Activated naive CD4-positive, alpha-beta T cell treated with anti-CD3 and anti-CD28 coated beads, Interleukin-2, amount 50 U/mL, for 16 hours (primary cell): ENCODE data around the gene NUBPL.

Experiments
- DNase-seq: peaks from one replicate; pipeline ENCODE4 v3.0.0-alpha.2; 2020

The NUBPL gene, protein sequence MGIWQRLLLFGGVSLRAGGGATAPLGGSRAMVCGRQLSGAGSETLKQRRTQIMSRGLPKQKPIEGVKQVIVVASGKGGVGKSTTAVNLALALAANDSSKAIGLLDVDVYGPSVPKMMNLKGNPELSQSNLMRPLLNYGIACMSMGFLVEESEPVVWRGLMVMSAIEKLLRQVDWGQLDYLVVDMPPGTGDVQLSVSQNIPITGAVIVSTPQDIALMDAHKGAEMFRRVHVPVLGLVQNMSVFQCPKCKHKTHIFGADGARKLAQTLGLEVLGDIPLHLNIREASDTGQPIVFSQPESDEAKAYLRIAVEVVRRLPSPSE

DNA sequence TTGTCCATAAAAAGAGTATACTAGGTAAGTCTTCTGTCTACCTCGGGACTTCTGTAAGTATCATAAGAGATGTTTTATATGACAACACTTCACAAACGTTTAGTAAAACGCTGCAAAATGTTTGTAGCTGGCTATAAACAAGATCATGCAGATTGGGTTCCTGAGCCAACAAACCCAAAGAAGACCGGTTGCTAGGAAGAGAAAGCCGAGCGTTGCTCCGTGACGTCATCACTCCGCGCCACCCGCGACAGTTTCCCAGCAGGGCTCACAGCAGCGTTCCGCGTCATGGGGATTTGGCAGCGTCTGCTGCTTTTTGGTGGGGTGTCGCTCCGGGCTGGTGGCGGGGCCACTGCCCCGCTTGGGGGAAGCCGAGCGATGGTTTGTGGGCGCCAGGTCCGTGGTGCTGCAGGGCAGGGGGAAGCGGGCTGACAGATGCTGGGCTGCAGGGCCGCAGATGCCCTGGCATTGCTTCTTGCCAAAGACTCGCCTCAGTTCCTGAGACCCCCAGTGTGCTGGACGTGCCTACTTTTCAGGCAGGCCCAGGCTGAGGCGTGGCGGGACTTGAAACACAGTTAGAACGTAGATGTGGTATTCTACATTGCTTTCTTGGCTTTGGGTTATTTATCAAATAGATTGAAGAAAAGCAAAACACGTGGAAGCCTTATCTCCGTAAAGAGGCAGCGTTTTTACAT, at the start of gene NUBPL:
Gene NUBPL (plus strand): TSS at position 250 of the 692 bp plus-strand sequence. CDS start 36 bp downstream, at position 286.
- peak; percentile 95 for DNase-seq

DNA sequence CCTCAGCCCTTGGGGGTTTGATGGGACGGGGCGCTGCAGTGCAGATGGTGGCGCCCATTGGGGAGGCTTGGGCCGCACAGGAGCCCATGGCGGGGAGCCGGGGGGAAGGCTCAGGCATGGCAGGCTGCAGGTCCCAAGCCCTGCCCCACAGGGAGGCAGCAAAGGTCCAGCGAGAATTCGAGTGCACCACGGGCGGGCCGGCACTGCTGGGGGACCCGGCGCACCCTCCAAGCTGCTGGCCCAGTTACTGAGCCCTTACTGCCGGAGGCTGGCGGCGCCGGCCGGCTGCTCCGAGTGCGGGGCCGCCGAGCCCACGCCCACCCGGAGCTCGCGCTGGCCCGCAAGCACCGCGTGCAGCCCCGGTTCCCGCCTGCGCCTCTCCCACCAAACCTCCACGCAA, 34.1 kb upstream of the NUBPL start:
- DNase-seq = no peak

DNA sequence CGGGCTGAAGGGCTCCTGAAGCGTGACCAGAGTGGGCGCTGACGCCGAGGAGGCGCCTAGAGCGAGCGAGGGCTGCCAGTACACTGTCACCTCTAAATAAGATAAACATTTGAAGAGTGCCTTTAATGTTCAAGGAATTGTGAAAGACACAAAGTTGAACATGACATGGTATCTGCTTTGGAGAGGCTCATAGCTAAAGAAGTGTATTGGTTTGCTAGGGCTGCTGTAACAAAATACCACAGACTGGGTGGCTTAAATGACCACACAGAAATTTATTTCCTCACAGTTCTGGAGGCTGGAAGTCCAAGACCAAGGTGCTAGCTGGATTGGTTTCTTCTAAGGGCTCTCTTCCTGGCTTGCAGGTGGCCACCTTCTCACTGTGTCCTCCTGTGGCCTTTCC, 33.7 kb upstream of the NUBPL start:
- no peak for DNase-seq

DNA sequence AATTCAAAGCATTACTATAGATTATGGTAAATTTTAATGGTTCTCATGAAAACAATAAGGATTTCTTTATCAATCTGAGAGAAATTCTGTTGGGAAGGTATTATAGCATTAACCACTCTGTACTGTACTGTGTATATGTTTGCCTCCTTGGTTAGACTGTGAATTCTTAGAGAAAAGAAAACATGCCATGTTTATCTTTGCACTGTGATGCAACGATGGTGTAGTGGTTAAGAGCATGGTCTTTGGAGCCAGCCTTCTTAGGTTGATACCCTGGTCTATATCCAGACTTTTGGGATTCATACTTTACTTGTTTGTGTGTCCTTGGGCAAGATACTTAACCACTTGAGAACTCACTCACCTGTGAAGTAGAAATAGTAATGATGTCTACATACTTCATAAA, 32.2 kb upstream of the NUBPL start:
- DNase-seq = no peak

DNA sequence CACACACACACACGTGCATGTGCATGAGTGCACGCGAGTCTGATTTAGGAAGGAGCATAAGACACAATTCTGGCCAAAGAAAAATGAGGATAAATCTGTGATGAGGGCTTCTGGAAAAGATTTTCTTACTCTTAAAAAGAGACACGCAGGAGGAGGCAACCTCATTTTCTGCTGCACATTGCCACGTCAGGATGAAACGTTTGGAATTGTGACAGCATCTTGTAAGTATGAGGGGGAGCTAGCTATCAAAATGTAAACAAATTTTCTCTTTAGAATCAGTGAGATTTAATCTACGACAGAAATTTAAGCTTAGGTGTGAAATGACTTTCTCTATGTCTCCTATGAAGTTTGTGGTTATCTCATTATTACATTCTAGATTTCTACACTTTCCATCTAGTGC, 31.1 kb upstream of the NUBPL start:
- DNase-seq = no peak

DNA sequence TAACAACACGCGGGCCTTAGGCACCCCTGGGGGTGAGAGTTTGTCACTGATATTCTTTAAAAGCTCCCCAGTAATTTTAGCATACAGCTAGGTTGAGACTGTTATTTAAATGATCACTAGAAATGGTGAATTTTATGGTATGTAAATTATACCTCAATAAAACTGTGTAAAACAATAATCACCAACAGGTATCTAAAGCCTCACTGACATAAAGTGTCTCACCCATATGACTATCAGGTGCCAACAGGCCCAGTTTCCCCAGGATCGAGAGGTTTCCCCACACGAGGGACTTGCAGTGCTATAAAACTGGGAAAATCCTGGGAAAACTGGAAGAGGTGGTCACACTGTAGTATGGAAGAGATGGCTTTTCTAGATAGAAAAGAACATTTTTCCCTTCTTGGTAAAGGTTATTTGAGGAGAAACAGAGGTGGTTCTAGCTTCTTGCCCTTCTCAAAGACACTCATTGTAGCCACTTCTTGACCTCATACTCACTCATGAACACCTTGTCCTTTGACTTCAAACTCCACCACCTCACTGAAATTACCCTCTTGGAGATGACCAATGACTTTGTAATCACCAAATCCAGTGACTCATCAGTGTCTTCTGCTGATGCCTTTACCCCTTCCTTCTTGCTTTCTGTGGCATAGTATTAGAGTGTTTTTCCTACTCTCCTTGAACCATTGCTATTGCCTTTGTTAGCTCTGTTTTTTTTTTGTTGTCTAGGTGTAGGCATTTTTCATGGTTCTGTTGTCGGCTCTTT, 24.8 kb upstream of the NUBPL start:
- DNase-seq = no peak

DNA sequence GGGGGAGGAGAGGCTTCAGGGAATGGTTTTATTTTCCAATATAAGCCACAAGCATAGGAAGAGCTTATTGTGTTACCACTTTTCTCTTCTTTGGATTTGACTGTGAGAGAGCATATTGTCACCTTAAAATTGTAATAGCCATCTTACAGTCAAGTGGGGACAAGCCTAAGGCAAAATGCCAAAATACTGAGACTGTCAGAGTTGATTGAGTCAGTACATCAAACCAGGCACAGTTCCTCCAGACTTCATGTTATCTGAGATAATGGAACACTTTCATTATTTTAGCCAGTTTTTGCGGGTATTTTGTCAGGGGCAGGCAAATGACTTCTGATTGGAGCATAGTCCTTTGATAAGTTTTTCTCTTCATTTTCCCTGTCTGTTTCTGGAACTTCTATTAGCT, 19.5 kb upstream of the NUBPL start:
- DNase-seq = no peak

DNA sequence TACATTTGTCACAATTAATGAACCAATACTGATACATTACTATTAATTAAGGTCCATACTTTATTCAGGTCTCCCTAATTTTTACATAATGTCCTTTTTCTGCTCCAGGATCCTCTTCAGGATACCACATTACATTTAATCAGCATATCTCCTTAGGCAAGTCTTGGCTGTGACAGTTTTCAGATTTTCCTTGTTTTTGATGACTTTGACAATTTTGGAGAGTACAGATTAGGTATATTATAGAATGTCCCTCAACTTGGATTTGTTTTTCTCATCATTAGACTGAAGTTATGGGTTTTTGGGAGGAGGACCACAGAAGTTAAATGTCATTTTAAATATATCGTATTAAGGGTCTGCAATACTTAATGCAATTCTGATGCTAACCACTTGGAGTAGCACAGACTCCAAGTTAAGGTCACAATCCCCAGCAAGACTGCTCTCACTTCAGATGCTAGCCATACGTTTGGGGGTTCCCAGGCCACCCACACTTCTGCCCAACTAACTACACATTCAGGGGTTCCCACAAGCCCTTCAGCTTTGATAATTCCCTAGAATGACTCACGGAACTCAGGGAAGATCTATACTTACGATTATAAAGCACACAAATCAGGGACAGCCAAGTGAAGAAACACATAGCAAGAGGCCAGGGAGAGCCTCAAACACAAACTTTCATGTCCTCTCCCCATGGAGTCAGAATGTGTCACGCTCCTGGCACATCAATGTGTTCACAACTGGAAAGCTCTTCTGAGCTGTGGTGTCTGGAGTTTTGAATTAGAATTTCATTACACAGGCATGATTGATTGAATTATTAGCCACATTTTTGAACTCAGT, 17.0 kb upstream of the NUBPL start:
- DNase-seq = no peak

DNA sequence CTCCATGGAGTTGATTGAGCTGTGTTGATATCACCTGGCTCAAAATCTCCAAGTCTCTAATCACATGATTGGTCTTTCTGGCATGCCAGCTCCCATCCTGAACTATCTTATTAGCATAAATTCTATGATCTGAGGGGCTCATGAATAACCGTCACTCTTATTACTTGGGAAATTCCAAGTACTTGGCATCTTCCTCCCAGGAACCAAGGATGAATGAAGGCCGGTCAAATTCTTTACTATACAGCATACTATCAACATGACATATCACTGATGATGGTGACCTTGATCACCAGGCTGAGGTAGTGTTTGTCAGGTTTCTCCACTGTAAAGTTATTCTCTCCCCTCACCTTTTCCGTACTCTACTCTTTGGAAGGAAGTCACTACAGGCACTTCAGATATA, 16.4 kb upstream of the NUBPL start:
- DNase-seq = no peak

DNA sequence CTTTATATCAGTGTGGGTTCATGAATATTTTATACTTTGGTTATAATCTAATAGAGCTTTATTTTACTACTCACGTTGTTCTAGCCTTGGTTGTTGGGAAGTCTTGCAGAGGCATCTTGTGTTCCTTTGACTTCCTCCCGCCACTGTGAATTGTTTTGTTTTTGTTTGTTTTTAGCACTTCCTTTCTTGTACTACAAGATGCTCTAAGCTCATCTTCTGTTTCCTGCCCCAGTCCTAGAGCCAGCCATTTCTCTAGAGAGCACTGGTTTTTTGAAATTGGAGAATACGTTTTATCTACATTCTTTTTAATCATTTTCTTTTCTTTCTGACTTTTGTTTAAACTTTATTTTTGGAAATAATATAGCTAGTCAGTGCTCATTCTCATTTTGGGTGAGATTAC, 15.9 kb upstream of the NUBPL start:
- DNase-seq = no peak

DNA sequence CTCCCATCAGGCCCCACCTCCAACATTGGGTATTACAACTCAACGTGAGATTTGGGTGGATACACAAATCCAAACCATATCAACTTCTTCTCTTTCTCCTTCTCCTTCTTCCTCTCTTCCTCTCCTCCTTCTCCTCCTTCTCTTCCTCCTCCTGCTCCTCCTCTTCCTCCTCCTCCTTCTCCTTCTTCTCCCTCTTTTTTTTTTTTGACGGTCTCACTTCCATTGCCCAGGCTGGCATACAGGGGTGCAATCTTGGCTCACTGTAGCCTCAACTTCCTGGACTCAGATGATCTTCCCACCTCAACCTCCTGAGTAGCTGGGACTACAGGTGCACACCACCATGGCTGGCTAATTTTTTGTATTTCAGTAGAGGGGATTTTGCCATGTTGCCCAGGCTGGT, 11.4 kb upstream of the NUBPL start:
- no peak for DNase-seq

DNA sequence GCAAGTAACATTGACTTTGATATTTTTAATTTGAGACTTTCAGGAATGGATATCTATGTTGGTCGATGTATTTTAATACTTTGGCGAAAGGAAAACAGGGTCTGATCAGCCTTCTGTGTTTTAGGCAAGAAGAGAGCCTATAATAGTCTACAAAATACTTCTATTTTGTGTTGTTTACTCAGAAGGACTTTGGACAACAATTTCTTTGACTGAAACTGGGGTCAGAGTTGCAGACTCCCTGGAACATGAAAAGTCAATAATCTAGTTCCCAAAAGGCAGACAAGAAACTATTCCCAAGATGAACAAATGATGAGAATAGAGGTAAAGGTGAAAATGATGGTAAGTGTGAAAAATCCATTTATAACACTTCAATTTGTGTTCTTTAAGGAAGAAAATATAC, 10.6 kb upstream of the NUBPL start:
- no peak for DNase-seq

DNA sequence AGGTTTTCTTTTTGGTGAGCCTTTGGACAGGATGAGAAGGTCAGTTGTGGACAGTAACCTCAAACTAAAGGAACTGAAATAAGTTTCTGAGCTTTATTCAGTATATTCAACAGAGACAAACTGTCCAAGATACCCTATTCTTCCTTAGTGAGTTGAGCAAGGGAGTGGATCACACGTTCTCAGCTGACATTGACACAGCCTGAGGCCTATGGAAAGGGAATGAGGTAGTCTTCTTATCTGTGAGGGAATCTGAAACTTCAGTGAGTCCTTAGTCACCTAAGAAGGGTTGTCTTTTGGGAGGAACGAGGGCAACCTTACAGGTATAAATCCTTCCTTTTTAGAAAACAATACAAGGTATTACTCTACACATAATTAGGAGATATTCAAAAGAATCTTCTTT, 5.0 kb upstream of the NUBPL start:
- no peak for DNase-seq

DNA sequence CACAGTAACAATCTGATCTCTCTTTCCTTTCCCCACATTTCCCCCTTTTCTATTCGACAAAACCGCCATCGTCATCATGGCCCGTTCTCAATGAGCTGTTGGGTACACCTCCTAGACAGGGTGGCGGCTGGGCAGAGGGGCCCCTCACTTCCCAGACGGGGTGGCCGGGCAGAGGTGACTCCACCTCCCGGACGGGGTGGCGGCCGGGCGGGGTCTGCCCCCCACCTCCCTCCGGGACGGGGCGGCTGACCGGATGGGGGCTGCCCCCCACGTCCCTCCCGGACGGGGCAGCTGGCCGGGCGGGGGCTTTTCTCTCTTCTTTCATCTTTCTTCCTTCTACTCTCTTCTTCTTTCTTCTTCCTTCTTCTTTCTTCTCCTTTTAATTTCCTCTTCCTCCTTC, 1.3 kb upstream of the NUBPL start:
- DNase-seq = no peak

DNA sequence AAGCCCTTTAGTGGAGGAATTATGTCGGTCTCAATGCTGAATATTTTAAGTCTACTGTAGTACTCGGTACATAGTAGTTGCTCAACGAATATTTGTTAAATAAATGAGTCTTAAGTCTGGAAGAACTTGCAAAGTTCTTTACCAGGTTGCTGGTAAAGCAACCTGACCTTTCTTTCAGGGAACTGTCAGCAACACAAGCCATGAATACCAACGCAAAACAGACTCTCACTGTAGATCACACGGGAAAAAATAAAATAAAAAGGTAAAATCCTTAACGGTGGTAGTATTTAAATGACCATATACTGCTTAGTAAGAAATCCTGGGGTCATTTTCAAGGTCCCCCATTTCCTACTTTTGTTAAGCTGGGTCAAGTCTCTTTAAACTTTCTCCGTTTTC, 447 bp upstream of the NUBPL start:
- no peak for DNase-seq

DNA sequence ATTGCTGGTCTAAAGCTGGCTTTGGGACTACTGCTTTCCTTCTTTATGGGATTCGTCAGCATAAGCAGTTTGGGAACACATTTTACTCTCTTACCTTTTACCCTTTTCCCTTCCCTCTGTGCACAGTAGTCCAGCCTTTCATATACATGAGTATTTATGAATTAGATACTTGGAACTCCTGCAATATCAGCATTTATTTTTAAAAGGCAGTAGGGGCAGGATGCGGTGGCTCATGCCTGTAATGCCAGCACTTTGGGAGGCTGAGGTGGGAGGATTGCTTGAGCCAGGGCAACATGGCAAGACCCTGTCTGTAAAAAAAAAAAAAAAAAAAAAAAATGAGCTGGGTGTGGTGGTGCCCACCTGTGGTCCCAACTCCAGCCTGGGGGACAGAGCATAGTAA, 3.0 kb downstream of the NUBPL start:
- no peak for DNase-seq

DNA sequence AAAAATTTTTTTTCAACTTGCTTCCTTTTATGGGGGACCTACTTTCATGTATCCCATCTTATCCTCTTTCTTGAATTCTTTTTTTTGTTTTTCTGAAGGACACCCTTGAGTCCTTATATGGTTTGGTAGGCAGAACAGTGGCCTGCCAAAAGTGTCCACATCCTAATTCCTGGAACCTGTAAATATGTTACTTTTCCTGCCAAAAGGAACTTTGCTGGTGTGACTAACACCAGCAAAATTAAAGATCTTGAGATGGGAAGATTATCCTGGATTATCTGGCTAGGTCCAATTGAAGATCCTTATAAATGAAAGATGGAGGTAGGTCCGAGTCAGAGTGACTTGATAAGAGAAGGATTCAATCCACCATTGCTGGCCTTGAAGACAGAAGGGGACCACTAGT, 5.3 kb downstream of the NUBPL start:
- DNase-seq = no peak

DNA sequence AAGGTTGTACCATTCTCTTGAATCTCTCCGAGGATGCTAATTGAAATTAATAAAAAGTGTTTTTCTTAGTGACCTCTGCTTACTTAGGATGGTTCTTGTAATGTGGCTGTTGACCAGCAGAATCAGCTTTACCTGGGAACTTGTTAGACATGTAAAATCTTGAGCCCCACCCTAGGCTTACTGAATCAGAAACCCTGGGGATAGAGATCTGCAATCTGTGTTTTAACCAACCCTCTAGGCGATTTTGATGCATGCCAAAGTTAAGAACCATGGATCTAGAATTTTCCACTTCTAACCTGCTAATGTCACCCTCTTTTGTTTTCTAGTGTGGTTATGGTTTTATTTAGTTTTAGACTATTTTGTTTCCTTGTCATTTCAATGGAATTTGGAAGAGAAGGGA, 6.5 kb downstream of the NUBPL start:
- DNase-seq = no peak

DNA sequence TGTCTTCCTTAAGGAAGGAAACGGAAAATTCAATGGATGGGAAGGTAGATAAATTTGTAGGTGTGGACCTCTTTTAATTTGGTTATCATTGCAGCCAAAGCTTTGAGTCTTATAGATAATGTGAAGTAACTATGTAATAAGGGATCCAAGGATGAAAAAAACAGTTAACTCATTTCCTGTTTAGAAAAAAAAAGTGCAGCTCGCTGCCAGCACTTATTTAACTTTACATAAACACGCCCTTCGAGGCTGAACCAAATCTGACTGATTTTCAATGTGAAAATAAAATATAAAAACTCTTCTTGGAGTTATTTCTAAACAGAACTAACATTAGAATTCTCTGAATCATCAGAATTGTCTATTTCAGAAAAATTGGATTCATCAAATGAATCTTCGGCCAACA, 7.0 kb downstream of the NUBPL start:
- no peak for DNase-seq

DNA sequence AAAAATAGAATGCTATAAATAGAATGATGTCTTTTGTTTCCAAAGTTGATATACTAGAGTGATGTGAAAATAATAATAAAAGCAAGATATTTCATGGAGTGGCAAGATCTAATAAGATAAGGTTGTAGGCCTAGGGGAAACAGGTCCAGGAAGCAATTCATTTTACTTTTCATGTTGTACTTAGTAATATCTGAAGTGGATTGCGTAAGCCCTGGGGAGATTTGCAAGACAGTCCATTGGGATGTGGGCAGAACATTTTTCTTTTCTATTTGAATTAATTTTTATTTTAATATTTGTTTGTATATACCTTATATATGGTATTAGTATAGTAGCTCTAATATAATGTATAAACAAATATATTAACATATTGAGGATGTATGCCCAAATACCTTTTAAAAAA, 7.5 kb downstream of the NUBPL start:
- DNase-seq = no peak

DNA sequence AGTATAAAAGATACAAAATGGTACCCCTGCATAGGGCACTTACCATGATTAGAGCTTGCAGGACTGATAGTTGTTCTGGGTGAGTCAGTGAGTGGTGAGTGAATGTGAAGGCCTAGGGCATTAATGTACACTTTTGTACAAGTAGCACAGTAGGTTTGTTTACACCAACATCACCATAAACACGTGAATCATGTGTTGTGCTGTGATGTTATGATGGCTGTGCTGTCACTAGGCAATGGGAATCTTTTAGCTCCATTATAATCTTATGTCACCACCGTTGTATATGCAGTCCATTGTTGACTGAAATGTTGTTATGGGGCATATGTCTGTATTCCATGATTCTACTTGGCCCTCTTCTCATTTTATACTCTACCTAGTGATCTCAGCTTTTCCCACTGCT, 11.8 kb downstream of the NUBPL start:
- no peak for DNase-seq

DNA sequence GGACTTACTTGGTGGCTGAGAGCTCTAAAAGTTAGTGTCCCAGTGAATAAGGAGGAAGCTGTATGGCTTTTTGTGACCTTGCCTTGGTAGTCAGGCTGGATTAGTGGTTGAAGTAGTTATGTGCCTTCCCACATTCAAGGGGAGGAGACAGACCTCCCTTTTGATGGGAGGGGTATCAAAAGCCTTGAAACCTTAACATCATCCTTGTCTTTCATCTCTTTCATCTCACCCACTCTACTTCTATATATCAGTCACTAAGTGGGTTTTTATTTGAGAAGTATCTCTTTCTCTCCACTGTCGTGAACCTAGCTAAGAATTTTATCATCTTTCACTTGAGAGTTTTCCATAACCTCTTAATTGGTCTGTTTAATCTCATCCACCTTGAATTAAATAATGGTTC, 15.7 kb downstream of the NUBPL start:
- DNase-seq = no peak

DNA sequence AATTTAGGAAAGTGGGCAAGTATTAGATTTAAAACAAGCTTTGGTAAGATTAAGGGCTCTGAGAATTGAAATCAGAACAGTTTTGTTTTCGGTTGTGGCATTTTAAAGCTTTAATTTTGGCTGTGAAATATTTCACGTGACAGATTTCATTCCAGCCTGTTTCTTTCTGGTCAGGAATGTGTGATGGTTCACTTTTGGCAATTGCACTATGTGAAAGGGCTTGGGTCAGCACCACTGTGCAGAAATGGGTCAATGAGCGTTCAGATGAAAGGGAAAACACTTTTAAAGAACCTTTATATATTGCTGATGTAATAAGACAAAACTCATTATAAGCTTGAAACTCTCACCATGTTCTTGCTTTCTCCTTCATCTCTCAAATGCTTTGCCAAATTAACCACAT, 17.1 kb downstream of the NUBPL start:
- DNase-seq = no peak
